Endothelial cell of umbilical vein (primary cell): ENCODE measurements around the gene WDR31.

Experiments used
- CTCF ChIP-seq, 2 donors: IDR thresholded peaks; 1 replicate in 1 of 2; 2 replicates in 1 of 2; pipeline ENCODE4 v1.5.1; 2011; ENCODE audit warnings: low read length in 2 of 2, mild to moderate bottlenecking in 2 of 2, moderate library complexity in 2 of 2, control low read depth in 1 of 2, inconsistent platforms in 1 of 2, low read depth in 1 of 2; ENCODE audit not compliant: insufficient read depth in 1 of 2; ENCODE audit errors: extremely low read depth in 1 of 2
- POLR2A ChIP-seq: IDR thresholded peaks from 2 replicates; pipeline ENCODE4 v1.6.1; 2012; ENCODE audit warnings: low read depth, mild to moderate bottlenecking, control low read depth, low read length
- POLR2AphosphoS5 ChIP-seq: IDR thresholded peaks from 2 replicates; pipeline ENCODE4 v1.6.1; 2012; ENCODE audit warnings: low read depth, mild to moderate bottlenecking, control low read depth, low read length, moderate library complexity; ENCODE audit not compliant: insufficient read depth

- TF ChIP-seq POLR2A (no peak), CTCF (IDR thresholded peaks at IDR 0.05; ENCODE audit: extremely low read depth in 1 of 2, insufficient read depth in 1 of 2, low read depth in 1 of 2, low read length in 2 of 2) (no peak), POLR2AphosphoS5 (no peak)
Observed at GRCh38 chr9:113307396-113307975, 32.6 kb downstream of the WDR31 start.
